ENCODE measurements around the gene LRRC25.

DNA sequence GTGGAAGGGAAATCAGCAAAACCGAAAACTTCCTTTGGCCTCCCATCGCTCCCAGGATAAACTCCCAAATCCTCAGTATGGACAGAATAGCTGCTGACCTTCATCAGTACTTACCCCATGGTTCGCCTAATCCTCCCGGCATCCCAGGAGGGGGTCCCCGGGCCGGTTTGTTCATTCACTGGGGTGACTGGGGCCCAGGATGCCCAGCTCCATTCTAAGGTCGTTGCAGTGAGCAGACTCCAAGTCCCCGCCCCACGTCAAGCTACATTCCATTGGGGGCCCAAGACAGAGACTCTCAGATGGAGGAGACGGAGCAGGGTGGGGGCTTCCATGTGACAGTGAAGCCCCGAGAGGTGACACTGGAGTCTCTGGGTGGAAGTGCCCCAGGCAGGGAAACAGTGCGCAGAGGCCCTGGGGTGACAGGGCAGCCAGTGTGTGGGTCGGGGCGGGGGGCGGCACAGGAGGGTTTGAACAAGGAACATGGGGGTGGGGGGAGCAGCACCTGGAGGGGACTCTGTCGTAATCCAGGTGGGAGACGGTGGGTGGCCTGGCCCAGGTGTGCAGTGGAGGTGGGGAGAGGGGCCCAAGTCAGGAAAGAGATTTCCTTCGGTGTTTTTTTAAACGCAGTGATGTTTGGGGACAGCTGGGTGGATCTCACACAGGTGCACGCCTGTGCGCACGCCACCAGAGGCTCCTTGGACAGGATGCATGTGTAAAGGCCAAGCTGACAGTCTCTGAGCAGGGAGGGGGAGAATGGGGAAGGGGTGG is 26.9 kb upstream of the LRRC25 start:
- TF ChIP-seq, protein P1, sequence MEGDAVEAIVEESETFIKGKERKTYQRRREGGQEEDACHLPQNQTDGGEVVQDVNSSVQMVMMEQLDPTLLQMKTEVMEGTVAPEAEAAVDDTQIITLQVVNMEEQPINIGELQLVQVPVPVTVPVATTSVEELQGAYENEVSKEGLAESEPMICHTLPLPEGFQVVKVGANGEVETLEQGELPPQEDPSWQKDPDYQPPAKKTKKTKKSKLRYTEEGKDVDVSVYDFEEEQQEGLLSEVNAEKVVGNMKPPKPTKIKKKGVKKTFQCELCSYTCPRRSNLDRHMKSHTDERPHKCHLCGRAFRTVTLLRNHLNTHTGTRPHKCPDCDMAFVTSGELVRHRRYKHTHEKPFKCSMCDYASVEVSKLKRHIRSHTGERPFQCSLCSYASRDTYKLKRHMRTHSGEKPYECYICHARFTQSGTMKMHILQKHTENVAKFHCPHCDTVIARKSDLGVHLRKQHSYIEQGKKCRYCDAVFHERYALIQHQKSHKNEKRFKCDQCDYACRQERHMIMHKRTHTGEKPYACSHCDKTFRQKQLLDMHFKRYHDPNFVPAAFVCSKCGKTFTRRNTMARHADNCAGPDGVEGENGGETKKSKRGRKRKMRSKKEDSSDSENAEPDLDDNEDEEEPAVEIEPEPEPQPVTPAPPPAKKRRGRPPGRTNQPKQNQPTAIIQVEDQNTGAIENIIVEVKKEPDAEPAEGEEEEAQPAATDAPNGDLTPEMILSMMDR (IDR thresholded peaks at IDR 0.05; ENCODE audit: poor library complexity), result no peak
- TF ChIP-seq EZH2 (IDR thresholded peaks at IDR 0.05; ENCODE audit: borderline replicate concordance) (no peak), EZH2phosphoT487 (IDR thresholded peaks at IDR 0.05; ENCODE audit: low read depth, severe bottlenecking, unreplicated experiment) (no peak)
